ENCODE measurements around the gene NOL8. TPM values are rescaled to one million over a fixed set of nuclear protein-coding genes. Genes with fewer than 3 reads are reported as not detected.
A peak's percentile ranks its signal among the peaks of the same experiment; 100 is the strongest.

The NOL8 gene
- total RNA-seq, result 10 to 100 TPM; 20.7 to 52.3 (median 37.2) TPM

DNA sequence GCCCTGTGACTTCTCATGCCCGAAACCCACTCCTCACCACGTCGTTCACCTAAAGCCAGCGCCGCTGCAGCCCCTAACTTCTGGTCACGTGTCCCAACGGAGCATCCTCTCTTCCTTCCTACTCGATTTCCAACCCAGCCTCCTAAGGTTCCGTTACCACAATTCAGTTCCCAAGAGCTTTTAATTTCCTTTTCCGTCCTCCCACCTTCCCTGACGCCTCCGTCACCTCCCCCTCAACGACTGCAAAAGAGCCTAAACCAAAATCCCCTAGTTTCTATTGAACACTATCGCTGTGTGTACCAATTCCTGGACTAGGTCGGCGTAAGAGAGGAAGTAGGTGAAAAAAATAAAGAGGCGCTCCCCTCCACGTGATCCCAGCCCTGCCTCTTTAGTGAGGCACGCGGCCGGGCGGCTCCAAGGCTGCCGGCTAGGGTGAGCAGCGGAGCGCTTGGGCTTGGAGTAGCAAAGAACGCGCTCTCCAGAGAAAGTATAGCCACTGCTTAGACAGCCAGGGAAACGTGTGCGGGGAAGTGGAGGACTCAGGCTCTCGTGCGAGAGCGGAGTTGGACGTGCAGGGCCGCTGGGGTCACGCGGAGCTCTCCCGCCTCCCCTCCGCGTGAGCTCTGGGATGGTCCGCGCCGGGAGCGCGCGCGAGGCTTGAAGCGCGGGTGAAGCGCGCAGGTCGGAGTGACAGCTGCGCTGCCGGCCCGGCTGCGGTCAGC is at the start of gene NOL8, which contains the start of gene CENPP:
TSS of gene NOL8 (minus strand) at position 82 of the 722 bp plus-strand sequence. CDS start 1,189 bp downstream, outside the sequence.
TSS of gene CENPP (plus strand) at position 685 of the 722 bp plus-strand sequence.
- WGBS, 2 donors, result 0 to 1% methylated on average over 13 to 21 of the region's 55 CpGs
- TF ChIP-seq POLR2A (IDR thresholded peaks at IDR 0.05) (peak in 2 of 4 donors; percentile 35 to 46), CTCF (IDR thresholded peaks at IDR 0.05) (no peak)
- Histone ChIP-seq H3K4me1 (peaks cover 15 to 38% (median 15%) of the 10 kb centered on the region in 3 donors), H3K9me3 (no peaks in the 10 kb centered on the region), H3K27me3 (no peaks in the 10 kb centered on the region), H3K36me3 (peaks cover 3 to 29% (median 7%) of the 10 kb centered on the region in 3 donors), H3K27ac (peak within 1 kb of the TSS; percentile 90 to 98 (median 94)), H3K4me3 (peak within 1 kb of the TSS; percentile 68 to 88 (median 76))
- intact Hi-C loops (cut with DNase I), result no loop called here
- DNase-seq, result peak; percentile 36

DNA sequence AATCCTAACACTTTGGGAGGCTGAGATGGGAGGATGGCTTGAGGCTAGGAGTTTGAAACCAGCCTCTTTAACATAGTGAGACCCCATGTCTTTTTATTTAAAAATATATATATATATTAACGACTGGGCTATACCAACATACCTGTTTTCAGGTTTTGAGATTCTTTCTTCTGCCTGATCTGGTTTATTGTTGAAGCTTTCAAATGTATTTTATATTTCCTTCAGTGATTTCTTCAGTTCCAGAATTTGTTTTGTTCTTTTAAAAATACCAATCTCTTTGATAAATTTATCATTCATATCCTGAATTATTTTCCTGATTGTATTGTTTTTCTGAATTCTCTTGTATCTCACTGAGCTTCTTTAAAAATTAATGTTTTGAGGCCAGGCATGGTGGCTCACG is 48.0 kb upstream of the NOL8 start:
- no peaks in the 10 kb centered on the region for H3K4me1 ChIP-seq
- H3K36me3 ChIP-seq, result peaks cover 0 to 5% (median 0%) of the 10 kb centered on the region in 3 donors
- no peak for DNase-seq
- no peak for TF ChIP-seq POLR2A (IDR thresholded peaks at IDR 0.05)
- TF ChIP-seq CTCF (IDR thresholded peaks at IDR 0.05), result no peak
- no peak overlapping the region for H3K27ac ChIP-seq
- no peak overlapping the region for H3K4me3 ChIP-seq
- peaks cover 0 to 12% (median 9%) of the 10 kb centered on the region in 3 donors for H3K9me3 ChIP-seq
- intact Hi-C loops (cut with DNase I), result no loop called here
- 95 to 100% methylated on average over 1 to 2 of the region's 2 CpGs for WGBS, 2 donors
- H3K27me3 ChIP-seq, result no peaks in the 10 kb centered on the region

- intact Hi-C loops (cut with DNase I), result no loop called here
- Histone ChIP-seq H3K4me1 (no peaks in the 10 kb centered on the region), H3K9me3 (peaks cover 0 to 12% (median 6%) of the 10 kb centered on the region in 3 donors), H3K36me3 (peaks cover 0 to 5% (median 0%) of the 10 kb centered on the region in 3 donors), H3K27ac (no peak overlapping the region), H3K4me3 (no peak overlapping the region), H3K27me3 (no peaks in the 10 kb centered on the region)
- TF ChIP-seq POLR2A (IDR thresholded peaks at IDR 0.05), result no peak
- TF ChIP-seq CTCF (IDR thresholded peaks at IDR 0.05), result no peak
- 61 to 62% methylated on average over 2 of the region's 2 CpGs for WGBS, 2 donors
- no peak for DNase-seq
These were observed 43.9 kb upstream of the NOL8 start for GRCh38 chr9:92369075-92369474.

DNA sequence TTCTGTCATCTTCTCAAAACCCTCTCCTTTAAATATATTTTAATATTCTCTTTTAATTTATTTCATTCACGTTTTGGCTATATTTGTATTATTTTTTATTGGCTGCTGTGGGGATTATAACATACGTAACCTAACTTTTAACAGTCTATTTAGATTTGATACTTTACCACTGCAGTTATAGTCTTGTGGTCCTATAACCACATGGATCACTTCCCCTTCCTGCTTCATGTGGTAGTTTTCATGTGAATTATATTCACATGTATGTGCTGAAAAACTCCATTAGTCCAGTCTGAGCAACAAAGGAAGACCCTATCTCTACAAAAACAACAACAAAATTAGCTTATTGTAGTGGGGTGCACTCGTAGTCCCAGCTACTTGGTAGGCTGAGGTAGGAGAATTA is 34.9 kb upstream of the NOL8 start:
- H3K27ac ChIP-seq, result no peak overlapping the region
- no peaks in the 10 kb centered on the region for H3K4me1 ChIP-seq
- H3K36me3 ChIP-seq, result no peaks in the 10 kb centered on the region
- H3K4me3 ChIP-seq, result no peak overlapping the region
- H3K27me3 ChIP-seq, result no peaks in the 10 kb centered on the region
- WGBS, 2 donors, result 70 to 77% methylated on average over 3 of the region's 3 CpGs
- peaks cover 0 to 9% (median 7%) of the 10 kb centered on the region in 3 donors for H3K9me3 ChIP-seq
- intact Hi-C loops (cut with DNase I), result no loop called here
- no peak for TF ChIP-seq POLR2A (IDR thresholded peaks at IDR 0.05)
- TF ChIP-seq CTCF (IDR thresholded peaks at IDR 0.05), result no peak
- DNase-seq, result no peak

DNA sequence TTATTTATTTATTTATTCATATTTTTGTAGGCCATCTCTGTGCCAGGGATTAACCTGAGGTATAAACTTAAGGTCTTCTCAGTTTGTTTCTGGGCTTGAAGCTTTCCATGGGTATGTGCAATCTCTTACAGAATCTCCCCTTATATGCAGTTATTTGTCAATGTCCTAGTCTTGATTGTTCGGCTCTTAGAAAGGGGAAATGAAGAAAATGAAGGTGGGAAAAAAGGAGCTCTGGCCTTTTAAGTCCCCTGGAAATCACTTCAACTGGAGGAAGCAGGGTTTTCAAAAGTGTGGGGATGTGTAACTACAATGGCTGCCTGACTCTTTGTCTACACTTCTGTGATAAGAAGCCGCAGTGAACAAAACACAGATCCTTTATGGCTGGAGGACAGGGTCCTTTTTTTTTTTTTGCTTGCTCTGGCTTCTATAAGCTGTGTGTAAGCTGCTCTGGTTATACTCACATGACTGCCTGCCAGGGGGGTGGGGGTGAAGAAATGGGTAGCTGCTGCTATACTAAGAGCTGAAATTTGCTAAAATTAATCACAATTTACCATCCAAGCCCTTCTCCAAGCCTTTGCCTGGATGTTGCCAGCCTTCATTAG is 34.3 kb upstream of the NOL8 start:
- DNase-seq, result no peak
- intact Hi-C loops (cut with DNase I), result no loop called here
- Histone ChIP-seq H3K27ac (no peak overlapping the region), H3K27me3 (no peaks in the 10 kb centered on the region), H3K4me3 (no peak overlapping the region), H3K36me3 (no peaks in the 10 kb centered on the region), H3K9me3 (peaks cover 0 to 14% (median 7%) of the 10 kb centered on the region in 3 donors), H3K4me1 (no peaks in the 10 kb centered on the region)
- TF ChIP-seq POLR2A (IDR thresholded peaks at IDR 0.05) (no peak), CTCF (IDR thresholded peaks at IDR 0.05) (no peak)
- 64 to 80% methylated on average over 2 of the region's 2 CpGs for WGBS, 2 donors
